H1 (cell line): ENCODE measurements around the gene FYTTD1. TPM values are rescaled to one million over a fixed set of nuclear protein-coding genes. Genes with fewer than 3 reads are reported as not detected.

Experiments
- CEBPB ChIP-seq: IDR thresholded peaks from 2 replicates; pipeline ENCODE4 v1.6.1; 2012; ENCODE audit warnings: low read depth, low read length
- CHD2 ChIP-seq: IDR thresholded peaks from 2 replicates; pipeline ENCODE4 v1.6.1; 2012; ENCODE audit warnings: low read length, improper control_type of control experiment
- FOSL1 ChIP-seq: IDR thresholded peaks from 2 replicates; pipeline ENCODE4 v1.6.1; 2011; ENCODE audit warnings: mild to moderate bottlenecking, low read depth, low read length, moderate library complexity; ENCODE audit not compliant: insufficient read depth
- SP1 ChIP-seq: IDR thresholded peaks from 2 replicates; pipeline ENCODE4 v1.6.1; 2011; ENCODE audit warnings: low read depth, low read length
- SUZ12 ChIP-seq: fragments of 200-600 bp; sonication (generic); IDR thresholded peaks from 2 replicates; pipeline ENCODE4 v1.6.1; 2012; ENCODE audit warnings: mild to moderate bottlenecking, inconsistent platforms, low read length, moderate library complexity, mixed read lengths
- ZNF274 ChIP-seq: IDR thresholded peaks from 2 replicates; pipeline ENCODE4 v1.7.0; 2012; ENCODE audit warnings: low read length, borderline replicate concordance; ENCODE audit errors: extremely low read depth
- polyA plus RNA-seq, 7 experiments: library from polyadenylated mRNA; depleted of rRNA in 3 of 7; stranded (reverse) in 5 of 7; unstranded in 2 of 7; fragments of >200 nt in 5 of 7; fragments of 200-250 nt in 2 of 7; gene quantifications; 1 replicate in 5 of 7; 2 replicates in 1 of 7; 4 replicates in 1 of 7; pipeline versions ENCODE4 v1.2.1 to v1.2.3, GENCODE V29; 2011 to 2013; ENCODE audit warnings: missing spikeins in 2 of 7, mixed read lengths in 2 of 7
- total RNA-seq: library from RNA; stranded (reverse); fragmentation: NEBNext Ultra II Directional; extraction: Animal tissue kit (Norgen Biotek cat#: 25700); gene quantifications from 2 replicates; pipeline ENCODE4 v1.2.1, GENCODE V29; 2021

Gene FYTTD1
- total and polyA plus RNA-seq, 2 of the 8 experiments (the other 6 are each of a cell fraction or from before 2014, with no cell fraction given), result 3.1 to 24.4 TPM

GRCh38 chr3:197814372-197814771, 64.7 kb downstream of the FYTTD1 start (continued):
- TF ChIP-seq SP1 (no peak), CHD2 (no peak), SUZ12 (no peak), ZNF274 (no peak), FOSL1 (no peak), CEBPB (no peak; the same call in 1 of the 2 replicates)
